ENCODE results near the gene NR0B2.
"Not testable (repeated sequence)": the region's sequence is repeated elsewhere in the genome, so short reads cannot be mapped to it uniquely, and the experiment has no call there.

Gene NR0B2

DNA sequence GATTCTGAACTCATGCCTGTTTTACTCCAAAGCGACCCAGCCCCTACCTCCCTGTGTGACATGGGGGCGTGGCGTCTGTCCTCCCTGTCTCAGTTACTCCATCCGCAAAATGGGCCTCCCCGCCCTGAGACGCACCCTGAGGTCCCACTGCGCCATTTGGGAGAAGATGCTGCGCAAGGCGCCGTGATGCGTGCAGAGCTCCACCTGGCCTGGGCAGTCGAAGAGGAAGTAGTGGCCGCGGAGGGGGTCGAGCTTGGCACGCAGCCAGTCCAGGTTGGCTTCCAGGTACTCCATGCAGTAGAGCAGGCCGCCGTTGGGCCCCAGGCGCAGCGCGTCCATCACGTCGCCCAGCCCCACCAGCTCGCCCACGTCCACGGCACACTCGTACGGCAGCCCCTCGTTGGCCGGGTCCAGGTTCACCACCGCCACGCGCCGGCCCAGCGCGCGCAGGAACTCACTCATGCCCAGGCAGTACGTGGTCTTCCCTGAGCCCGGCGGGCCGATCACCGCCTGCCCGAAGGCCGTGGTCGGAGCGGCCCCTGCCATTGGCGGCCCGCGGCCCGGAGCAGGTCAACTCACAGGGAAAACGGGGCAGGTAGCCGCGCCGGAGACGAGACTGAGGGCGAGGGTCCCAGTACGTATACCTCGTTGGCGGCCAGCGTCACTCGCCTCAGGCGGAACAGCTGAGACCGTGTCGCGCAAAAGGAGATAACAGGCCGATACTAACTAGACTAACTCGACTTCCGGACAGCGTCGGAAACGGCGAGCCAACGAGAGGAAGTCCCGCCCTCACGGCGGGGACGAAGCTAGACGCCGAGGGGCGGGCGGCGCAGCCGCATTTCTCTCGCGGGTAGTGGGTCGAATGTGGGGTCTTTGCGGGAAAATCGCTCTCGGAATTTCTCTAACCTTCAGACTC is 24.0 kb downstream of the NR0B2 start, which contains the start of gene GPN2:
Gene GPN2 (minus strand): TSS at position 733 of the 916 bp plus-strand sequence. CDS start 187 bp downstream, at position 546.
- peak; percentile 45 for DNase-seq (ENCODE audit: low read depth, low spot score)

DNA sequence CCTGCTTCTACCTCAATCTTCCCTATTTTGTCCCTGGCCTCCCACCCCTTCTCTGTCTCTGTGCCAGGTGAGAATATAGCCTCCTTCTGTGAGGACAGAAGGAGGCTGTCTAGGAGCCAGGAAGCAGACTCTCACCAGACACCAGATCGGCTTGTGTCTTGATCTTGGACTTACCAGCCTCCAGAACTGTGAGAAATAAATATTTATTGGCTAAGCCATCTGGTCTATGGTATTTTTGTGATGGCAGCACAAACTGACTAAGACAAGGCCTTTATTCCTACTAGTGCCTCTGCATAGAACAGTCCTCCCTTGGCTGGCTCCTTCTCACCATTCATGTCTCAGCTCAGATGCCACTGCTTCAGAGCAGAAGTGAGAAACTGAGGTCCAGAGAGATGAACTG is 25.5 kb downstream of the NR0B2 start:
- DNase-seq (ENCODE audit: low read depth, low spot score) = no peak

DNA sequence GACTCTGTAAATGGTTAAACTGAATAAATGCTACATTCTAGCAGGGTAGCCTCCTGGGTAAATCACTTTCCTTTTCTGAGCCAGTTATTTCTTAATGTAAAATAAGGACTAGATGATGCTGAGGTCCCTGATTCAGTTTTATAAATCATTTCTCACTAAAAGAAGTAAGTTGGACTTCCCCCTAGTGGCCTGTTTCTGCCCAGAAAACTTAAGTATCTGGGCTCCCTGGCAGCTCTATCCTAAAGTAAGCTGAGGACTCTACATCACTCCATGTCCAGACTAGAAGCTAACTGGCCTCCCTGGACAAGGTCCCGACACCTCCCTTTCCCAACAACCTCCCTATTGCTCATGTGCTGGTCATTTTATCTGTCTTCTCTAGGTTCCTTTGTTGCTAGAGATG is 26.6 kb downstream of the NR0B2 start:
- DNase-seq (ENCODE audit: low read depth, low spot score) = no peak

DNA sequence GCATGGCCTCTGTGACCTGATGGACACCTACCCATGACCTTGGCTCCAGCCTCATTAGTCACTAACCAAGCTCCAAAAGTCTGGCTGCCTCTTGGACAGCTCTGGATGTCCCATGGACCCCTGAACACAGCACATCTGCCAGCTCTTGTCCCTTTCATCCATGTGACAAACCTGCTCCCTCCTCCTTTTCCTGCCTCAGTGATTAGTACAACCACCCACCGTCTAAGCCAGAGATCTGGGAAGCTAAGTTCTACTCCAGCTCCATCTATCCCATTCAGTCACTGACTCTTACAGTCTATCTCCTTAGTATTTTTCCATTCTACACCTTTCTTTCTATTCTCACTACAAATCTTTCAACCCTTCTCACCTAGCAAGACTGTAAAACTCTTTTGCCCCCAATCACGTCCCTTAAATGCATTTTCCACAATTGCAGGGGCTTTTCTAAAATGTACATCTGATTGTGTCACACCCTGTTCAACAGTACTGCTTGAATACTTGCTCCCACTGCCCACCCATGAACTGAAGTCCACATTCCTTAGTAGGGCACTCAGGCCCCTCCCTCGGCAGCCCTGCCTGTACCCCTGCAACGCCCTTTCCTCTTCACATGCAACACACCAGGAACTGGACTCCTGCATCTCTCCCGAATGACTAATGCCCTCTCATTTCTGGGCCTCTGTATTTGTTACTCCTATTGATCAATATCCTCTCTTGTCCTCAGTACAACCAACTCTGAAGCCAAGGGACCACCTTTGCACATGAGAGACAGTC is 30.9 kb downstream of the NR0B2 start:
- no peak for DNase-seq (ENCODE audit: low read depth, low spot score)

DNA sequence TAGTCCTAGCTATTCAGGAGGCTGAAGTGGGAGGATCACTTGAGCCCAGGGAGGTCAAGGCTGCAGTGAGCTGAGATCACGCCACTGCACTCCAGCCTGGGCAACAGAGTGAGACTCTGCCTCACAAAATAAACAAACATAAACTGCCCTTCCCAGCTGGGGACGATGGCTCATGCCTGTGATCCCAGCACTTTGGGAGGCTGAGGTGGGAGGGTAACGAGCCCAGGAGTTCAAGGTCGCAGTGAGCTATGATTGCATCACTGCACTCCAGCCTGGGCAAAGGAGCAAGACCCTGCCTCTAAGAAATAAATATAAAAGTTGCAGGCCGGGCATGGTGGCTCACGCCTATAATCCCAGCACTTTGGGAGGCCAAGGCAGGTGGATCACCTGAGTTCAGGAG is 32.2 kb downstream of the NR0B2 start:
- not testable (repeated sequence) for DNase-seq (ENCODE audit: low read depth, low spot score)

DNA sequence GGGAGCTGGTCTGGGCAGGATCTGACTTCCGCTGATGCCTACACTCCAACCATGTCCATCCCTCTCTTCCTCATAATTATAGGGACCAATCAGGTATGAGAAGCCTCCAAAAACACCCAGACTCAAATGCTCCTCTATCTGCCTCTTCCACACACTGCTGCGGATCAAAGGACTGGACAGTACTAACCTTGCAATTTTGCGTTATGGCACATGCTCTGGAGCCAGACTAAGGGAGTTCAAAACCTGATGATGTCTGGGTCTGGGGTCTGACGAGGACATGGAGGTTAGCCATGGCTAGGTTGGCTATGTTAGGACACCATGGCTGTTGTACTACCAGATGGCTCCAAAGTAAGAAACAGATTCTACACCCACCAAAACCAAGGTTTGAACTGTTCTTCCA is 34.0 kb downstream of the NR0B2 start:
- no peak for DNase-seq (ENCODE audit: low read depth, low spot score)

DNA sequence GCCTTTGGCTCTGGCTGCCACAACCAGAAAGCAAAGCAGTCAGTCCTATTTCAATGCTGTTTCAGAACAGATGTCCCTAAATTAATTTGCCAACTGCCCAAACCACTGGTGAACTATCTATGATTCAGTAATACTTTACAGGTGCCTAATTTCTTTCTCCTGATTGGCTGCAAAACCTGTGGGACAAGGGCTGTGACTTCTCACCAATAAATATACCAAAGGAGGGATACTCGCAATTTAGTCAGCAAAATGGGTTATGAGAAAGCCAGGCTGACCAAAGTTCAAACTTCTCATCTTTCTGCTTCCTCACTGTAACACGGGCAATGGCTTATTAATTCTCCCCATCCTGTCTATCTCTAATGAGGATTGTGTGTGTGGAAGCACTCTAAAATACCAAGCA is 36.4 kb downstream of the NR0B2 start:
- DNase-seq (ENCODE audit: low read depth, low spot score) = no peak

DNA sequence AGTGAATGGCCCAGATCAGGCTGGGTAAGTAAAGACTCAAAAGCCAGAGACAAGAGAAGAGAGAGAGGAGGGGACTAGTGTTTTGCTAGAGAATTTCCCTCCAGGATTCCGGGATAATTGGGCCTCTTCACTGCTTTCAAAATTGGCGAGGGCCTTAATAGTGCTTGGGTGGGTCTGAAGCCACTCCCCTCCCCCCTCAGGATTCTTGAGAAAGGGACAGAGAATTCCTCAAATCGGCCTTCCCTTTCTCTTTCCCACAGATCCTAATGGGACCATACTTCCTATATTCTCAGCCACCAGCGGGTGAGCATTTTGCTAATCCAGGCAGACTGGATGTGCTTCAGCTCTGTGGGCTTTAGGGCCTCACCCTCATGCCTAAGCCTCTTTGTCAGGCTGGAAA is 38.9 kb downstream of the NR0B2 start:
- DNase-seq (ENCODE audit: low read depth, low spot score) = no peak

DNA sequence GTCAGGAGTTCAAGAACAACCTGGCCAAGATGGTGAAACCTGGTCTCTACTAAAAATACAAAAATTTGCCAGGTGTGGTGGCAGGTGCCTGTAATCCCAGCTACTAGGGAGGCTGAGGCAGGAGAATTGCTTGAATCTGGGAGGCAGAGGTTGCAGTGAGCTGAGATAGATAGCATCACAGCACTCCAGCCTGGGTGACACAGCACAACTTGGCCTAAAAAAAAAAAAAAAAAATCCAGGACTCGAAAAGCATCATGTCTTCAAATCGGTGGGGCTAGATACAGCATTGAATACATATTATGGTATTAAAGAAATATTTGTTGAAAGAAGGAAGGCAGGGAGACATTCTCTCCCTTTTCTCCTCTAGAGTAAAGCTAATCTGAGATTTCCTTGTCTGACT is 40.7 kb downstream of the NR0B2 start:
- not testable (repeated sequence) for DNase-seq (ENCODE audit: low read depth, low spot score)

DNA sequence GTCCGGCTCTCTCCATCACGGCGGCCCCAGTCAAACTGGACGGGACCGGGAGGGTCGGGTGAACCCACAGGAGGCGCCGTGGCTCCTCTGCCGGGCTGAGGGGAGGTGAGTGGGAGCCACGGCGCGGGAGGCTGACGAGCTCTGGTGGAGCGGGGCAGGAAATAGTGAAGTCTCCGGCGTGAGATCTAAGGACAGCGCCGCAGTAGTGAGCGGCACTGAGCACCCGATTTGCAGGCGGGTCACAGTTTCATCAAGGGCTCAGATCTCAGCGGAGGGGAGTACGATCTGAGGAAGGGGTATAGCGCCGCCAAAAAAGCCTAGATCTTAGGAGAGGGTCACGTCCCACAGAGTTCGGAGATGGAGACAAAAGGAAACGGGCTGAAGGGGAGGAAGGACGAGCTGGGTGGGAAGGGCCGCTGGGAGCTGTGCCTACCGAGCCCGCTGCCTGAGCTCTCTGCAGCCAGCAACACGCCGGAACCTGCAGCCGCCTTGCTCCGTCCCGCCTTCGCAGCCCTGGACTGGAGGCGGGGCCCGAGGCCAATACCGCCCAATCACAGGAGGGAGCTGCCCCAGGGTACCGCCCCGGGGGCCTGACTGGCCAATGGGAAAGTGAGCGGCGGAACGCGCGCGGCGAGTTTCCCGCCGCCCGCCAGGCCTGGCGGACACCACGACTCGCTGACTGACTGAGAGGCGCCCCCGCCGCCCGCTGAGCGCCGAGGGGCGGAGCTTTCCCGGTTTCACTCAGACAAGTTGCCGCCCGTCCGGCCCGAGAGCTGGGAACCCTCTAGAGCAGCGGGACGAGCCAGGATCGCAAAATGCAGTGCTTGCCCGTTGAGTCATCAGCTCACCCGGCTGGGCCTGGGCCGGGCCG is 48.9 kb downstream of the NR0B2 start:
- peak; percentile 85 for DNase-seq (ENCODE audit: low read depth, low spot score)

DNA sequence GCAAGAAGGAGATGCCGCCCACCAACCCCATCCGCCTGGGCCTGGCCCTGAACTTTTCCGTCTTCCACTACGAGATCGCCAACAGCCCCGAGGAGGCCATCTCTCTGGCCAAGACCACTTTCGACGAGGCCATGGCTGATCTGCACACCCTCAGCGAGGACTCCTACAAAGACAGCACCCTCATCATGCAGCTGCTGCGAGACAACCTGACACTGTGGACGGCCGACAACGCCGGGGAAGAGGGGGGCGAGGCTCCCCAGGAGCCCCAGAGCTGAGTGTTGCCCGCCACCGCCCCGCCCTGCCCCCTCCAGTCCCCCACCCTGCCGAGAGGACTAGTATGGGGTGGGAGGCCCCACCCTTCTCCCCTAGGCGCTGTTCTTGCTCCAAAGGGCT is 50.1 kb downstream of the NR0B2 start:
- DNase-seq (ENCODE audit: low read depth, low spot score) = no peak

DNA sequence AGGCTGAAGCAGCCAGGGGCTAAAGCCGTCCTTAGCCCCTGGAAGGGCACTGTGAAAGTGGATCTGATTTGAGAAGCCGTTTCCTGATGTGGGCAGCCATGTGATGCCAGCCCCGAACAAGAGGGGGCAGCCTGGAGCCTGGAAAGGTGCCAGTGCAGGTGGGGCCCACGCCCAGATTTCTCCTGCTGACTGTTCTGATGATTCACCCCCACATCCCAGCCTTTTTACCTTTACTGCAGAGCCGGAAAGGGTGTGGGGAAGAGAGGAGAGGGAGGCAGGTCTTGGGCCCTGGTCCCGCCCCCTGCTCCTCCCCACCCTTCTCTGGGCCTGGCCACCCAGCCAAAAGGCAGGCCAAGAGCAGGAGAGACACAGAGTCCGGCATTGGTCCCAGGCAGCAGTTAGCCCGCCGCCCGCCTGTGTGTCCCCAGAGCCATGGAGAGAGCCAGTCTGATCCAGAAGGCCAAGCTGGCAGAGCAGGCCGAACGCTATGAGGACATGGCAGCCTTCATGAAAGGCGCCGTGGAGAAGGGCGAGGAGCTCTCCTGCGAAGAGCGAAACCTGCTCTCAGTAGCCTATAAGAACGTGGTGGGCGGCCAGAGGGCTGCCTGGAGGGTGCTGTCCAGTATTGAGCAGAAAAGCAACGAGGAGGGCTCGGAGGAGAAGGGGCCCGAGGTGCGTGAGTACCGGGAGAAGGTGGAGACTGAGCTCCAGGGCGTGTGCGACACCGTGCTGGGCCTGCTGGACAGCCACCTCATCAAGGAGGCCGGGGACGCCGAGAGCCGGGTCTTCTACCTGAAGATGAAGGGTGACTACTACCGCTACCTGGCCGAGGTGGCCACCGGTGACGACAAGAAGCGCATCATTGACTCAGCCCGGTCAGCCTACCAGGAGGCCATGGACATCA is 50.7 kb downstream of the NR0B2 start, which contains the start of gene SFN:
Gene SFN (plus strand): TSS at position 369 of the 904 bp plus-strand sequence. CDS start 64 bp downstream, at position 433.
- DNase-seq (ENCODE audit: low read depth, low spot score) = no peak

DNA sequence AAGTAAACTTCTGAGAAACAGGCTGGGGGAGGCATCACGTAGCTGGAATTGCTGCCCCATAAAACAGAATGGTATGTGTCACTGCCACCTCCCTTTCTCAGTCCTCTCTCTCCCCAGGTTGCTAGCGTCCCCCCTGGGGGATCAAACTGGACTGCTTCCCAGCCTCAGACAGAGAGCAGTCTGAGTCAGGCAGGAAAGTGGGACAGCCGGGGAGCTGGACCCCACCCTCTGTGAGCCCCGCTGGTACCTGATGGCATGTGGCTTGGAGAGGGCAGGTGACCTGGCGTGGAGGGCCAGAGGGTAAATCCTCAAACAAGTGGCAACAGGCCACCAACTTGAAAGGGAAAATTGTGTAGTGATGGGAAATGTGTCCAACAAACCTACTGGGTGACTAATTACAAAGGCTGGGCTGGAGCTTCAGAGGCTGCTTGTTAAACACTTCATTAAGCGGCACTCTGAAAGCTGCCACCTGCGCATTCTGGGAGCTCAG is 51.8 kb downstream of the NR0B2 start:
- no peak for DNase-seq (ENCODE audit: low read depth, low spot score)
